RWPE2 (cell line): ENCODE data around the gene LAPTM5.

Source experiments
- ATAC-seq: fragments of 200-7000 bp; cut with Tn5 transposase; 3 replicates; pipeline ENCODE4 v1.9.1; 2021; ENCODE audit warnings: low read depth
- DNase-seq: peaks from one replicate; pipeline ENCODE4 v3.0.0-alpha.2; 2020; ENCODE audit warnings: low spot score
- H3K27ac ChIP-seq: fragments of 450-650 bp; 2 replicates; pipeline ENCODE4 v1.5.1; 2017; ENCODE audit warnings: mild to moderate bottlenecking; ENCODE audit not compliant: poor library complexity, severe bottlenecking
- H3K27me3 ChIP-seq: fragments of 250-450 bp; sonication (Bioruptor Pico); 2 replicates; pipeline ENCODE4 v1.5.1; 2021; ENCODE audit warnings: mild to moderate bottlenecking, moderate library complexity; ENCODE audit not compliant: insufficient read depth, poor library complexity, severe bottlenecking
- H3K36me3 ChIP-seq: fragments of 250-450 bp; sonication (Bioruptor Pico); 2 replicates; pipeline ENCODE4 v1.5.1; 2020; ENCODE audit warnings: low read depth, mild to moderate bottlenecking, moderate library complexity
- H3K4me1 ChIP-seq: fragments of 250-450 bp; sonication (Bioruptor Pico); 2 replicates; pipeline ENCODE4 v1.5.1; 2021; ENCODE audit warnings: mild to moderate bottlenecking, moderate library complexity; ENCODE audit not compliant: insufficient read depth, poor library complexity, severe bottlenecking
- H3K4me3 ChIP-seq: fragments of 250-450 bp; sonication (Bioruptor Pico); 2 replicates; pipeline ENCODE4 v1.5.1; 2021; ENCODE audit warnings: mild to moderate bottlenecking, moderate library complexity; ENCODE audit not compliant: severe bottlenecking
- H3K9me3 ChIP-seq: fragments of 250-450 bp; sonication (Bioruptor Pico); 2 replicates; pipeline ENCODE4 v1.5.1; 2021; ENCODE audit warnings: mild to moderate bottlenecking, moderate library complexity; ENCODE audit not compliant: severe bottlenecking
- CTCF ChIP-seq: fragments of 450-650 bp; IDR thresholded peaks from one replicate; pipeline ENCODE4 v1.5.1; 2017; ENCODE audit warnings: mild to moderate bottlenecking, moderate library complexity; ENCODE audit not compliant: poor library complexity, severe bottlenecking

LAPTM5 gene

GRCh38 chr1:30804352-30804751, 46.8 kb upstream of the LAPTM5 start:
- no peaks in the 10 kb centered on the region for H3K27me3 ChIP-seq
- DNase-seq (no peak), ATAC-seq (no peak)
- H3K36me3 ChIP-seq, result no peaks in the 10 kb centered on the region
- no peaks in the 10 kb centered on the region for H3K9me3 ChIP-seq
- no peak overlapping the region for H3K4me3 ChIP-seq
- peaks cover 4% of the 10 kb centered on the region for H3K4me1 ChIP-seq
- H3K27ac ChIP-seq, result no peak overlapping the region
- no peak for TF ChIP-seq CTCF

- H3K27ac ChIP-seq, result no peak overlapping the region
- H3K36me3 ChIP-seq, result no peaks in the 10 kb centered on the region
- no peaks in the 10 kb centered on the region for H3K4me1 ChIP-seq
- TF ChIP-seq CTCF, result no peak
- DNase-seq (no peak), ATAC-seq (no peak)
- H3K4me3 ChIP-seq, result no peak overlapping the region
- no peaks in the 10 kb centered on the region for H3K9me3 ChIP-seq
- H3K27me3 ChIP-seq, result no peaks in the 10 kb centered on the region
Measured at GRCh38 chr1:30803562-30803961, 46.0 kb upstream of the LAPTM5 start.

GRCh38 chr1:30801771-30802198, 44.2 kb upstream of the LAPTM5 start:
- Histone ChIP-seq H3K27me3 (no peaks in the 10 kb centered on the region), H3K4me3 (no peak overlapping the region), H3K36me3 (no peaks in the 10 kb centered on the region), H3K9me3 (no peaks in the 10 kb centered on the region), H3K27ac (no peak overlapping the region), H3K4me1 (peaks cover 12% of the 10 kb centered on the region)
- DNase-seq (no peak), ATAC-seq (peak; percentile 22)
- TF ChIP-seq CTCF, result peak; percentile 96

- Histone ChIP-seq H3K4me3 (no peak overlapping the region), H3K27ac (peak overlapping the region; percentile 74), H3K36me3 (no peaks in the 10 kb centered on the region), H3K27me3 (no peaks in the 10 kb centered on the region), H3K4me1 (peaks cover 12% of the 10 kb centered on the region), H3K9me3 (no peaks in the 10 kb centered on the region)
- TF ChIP-seq CTCF, result no peak
- no peak for DNase-seq
- ATAC-seq, result no peak
Measured at GRCh38 chr1:30799233-30799511, 41.6 kb upstream of the LAPTM5 start.

GRCh38 chr1:30798389-30799232, 41.0 kb upstream of the LAPTM5 start:
- Histone ChIP-seq H3K4me3 (no peak overlapping the region), H3K4me1 (peaks cover 12% of the 10 kb centered on the region), H3K27ac (peak overlapping the region; percentile 74), H3K27me3 (no peaks in the 10 kb centered on the region), H3K36me3 (no peaks in the 10 kb centered on the region), H3K9me3 (no peaks in the 10 kb centered on the region)
- TF ChIP-seq CTCF, result no peak
- ATAC-seq, result no peak
- no peak for DNase-seq
